Thyroid gland (tissue), 4 donors: ENCODE data around the gene OVAAL. TPM values are rescaled to one million over a fixed set of nuclear protein-coding genes. Genes with fewer than 3 reads are reported as not detected.
"Not testable (repeated sequence)": the region's sequence is repeated elsewhere in the genome, so short reads cannot be mapped to it uniquely, and the experiment has no call there.

Source experiments
- DNase-seq, 2 donors: peaks; one replicate each; pipeline ENCODE4 v3.0.0-alpha.2; 2019
- H3K27ac ChIP-seq, 3 donors: fragments of 200-600 bp; sonication (generic); 1 replicate in 2 of 3; 2 replicates in 1 of 3; pipeline ENCODE4 v1.5.1; 2016 to 2019; ENCODE audit warnings: mild to moderate bottlenecking in 1 of 3, moderate library complexity in 1 of 3
- H3K27me3 ChIP-seq: fragments of 200-600 bp; sonication (generic); one replicate; pipeline ENCODE4 v1.5.1; 2019
- H3K36me3 ChIP-seq, 2 donors: fragments of 200-600 bp; sonication (generic); one replicate each; pipeline ENCODE4 v1.5.1; 2016 to 2019
- H3K4me1 ChIP-seq, 2 donors: fragments of 200-600 bp; sonication (generic); one replicate each; pipeline ENCODE4 v1.5.1; 2017 to 2019
- H3K4me3 ChIP-seq, 3 donors: fragments of 200-600 bp; sonication (generic); replicated peaks in 1 of 3; 1 replicate in 2 of 3; 2 replicates in 1 of 3; pipeline ENCODE4 v1.5.1; 2016; ENCODE audit warnings: mild to moderate bottlenecking in 1 of 3
- H3K9me3 ChIP-seq: fragments of 200-600 bp; sonication (generic); one replicate; pipeline ENCODE4 v1.5.1; 2017
- POLR2A ChIP-seq, 2 donors: fragments of 450-650 bp; IDR thresholded peaks; one replicate each; pipeline ENCODE4 v1.6.1; 2017; ENCODE audit warnings: antibody characterized with exemption in 2 of 2, mild to moderate bottlenecking in 2 of 2, moderate library complexity in 1 of 2
- WGBS, 2 donors: methylation state at CpG; one replicate each; pipeline ENCODE4 v1.1.5; 2017; 5-methylcytosine and 5-hydroxymethylcytosine counted together
- intact Hi-C: fragments of 100-400 bp; cut with DNase I; formaldehyde crosslinking; loops from one replicate; pipeline ENCODE4 v1.15.1; 2023
- total RNA-seq, 4 donors: library from RNA; depleted of rRNA; stranded (reverse); fragments of >200 nt; gene quantifications; one replicate each; pipeline ENCODE4 v1.2.3, GENCODE V29; 2016
- TF ChIP-seq, protein P1 (sequence below), 6 experiments: fragments of 200-600 bp in 3 of 6; fragments of 450-650 bp in 3 of 6; sonication (generic) in 3 of 6; IDR thresholded peaks; one replicate each; pipeline ENCODE4 v1.5.1; 2016 to 2019; ENCODE audit warnings: antibody characterized with exemption in 6 of 6, mild to moderate bottlenecking in 2 of 6, inconsistent platforms in 1 of 6, moderate library complexity in 1 of 6

OVAAL gene
- total RNA-seq, 4 donors from 2014 or later, result not detected

GRCh38 chr1:180550241-180550640 is 8.5 kb upstream of the OVAAL start:
- Histone ChIP-seq H3K36me3 (no peaks in the 10 kb centered on the region), H3K9me3 (no peaks in the 10 kb centered on the region), H3K27ac (no peak overlapping the region), H3K4me3 (no peak overlapping the region), H3K4me1 (peaks cover 10 to 13% of the 10 kb centered on the region in 2 donors), H3K27me3 (no peaks in the 10 kb centered on the region)
- TF ChIP-seq, protein P1, sequence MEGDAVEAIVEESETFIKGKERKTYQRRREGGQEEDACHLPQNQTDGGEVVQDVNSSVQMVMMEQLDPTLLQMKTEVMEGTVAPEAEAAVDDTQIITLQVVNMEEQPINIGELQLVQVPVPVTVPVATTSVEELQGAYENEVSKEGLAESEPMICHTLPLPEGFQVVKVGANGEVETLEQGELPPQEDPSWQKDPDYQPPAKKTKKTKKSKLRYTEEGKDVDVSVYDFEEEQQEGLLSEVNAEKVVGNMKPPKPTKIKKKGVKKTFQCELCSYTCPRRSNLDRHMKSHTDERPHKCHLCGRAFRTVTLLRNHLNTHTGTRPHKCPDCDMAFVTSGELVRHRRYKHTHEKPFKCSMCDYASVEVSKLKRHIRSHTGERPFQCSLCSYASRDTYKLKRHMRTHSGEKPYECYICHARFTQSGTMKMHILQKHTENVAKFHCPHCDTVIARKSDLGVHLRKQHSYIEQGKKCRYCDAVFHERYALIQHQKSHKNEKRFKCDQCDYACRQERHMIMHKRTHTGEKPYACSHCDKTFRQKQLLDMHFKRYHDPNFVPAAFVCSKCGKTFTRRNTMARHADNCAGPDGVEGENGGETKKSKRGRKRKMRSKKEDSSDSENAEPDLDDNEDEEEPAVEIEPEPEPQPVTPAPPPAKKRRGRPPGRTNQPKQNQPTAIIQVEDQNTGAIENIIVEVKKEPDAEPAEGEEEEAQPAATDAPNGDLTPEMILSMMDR (IDR thresholded peaks at IDR 0.05), result no peak
- TF ChIP-seq POLR2A (IDR thresholded peaks at IDR 0.05), result no peak
- 89 to 94% methylated on average over 3 of the region's 3 CpGs for WGBS, 2 donors
- DNase-seq, result no peak
- intact Hi-C loops, result no loop called here

DNA sequence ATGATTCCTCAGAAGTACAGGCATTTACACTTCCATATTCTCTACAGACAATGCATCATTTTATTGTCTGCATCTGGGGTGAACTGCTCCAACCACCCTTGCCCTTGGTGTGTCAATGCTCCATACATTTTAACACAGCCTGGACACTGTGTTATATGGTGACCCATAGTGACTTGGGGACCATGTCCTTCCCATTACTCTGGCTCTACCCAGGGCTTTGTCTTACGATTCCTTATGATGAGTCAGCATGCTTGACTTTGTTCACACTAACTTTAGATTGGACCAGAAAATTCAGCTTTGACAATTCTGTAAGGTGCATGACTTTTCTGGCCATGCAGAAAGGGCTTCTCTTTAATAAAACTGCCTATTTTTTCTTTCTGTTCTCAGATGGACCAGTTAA is 6.8 kb upstream of the OVAAL start:
- no peaks in the 10 kb centered on the region for H3K27me3 ChIP-seq
- no peak overlapping the region for H3K4me3 ChIP-seq
- no peak for DNase-seq
- no peaks in the 10 kb centered on the region for H3K9me3 ChIP-seq
- TF ChIP-seq, protein P1 (IDR thresholded peaks at IDR 0.05), result no peak
- no peak for TF ChIP-seq POLR2A (IDR thresholded peaks at IDR 0.05)
- no peak overlapping the region for H3K27ac ChIP-seq
- intact Hi-C loops, result no loop called here
- no peaks in the 10 kb centered on the region for H3K36me3 ChIP-seq
- H3K4me1 ChIP-seq, result peaks cover 10 to 13% of the 10 kb centered on the region in 2 donors
- 85 to 96% methylated on average over 1 of the region's 1 CpG for WGBS, 2 donors

- H3K36me3 ChIP-seq, H3K9me3 ChIP-seq, H3K4me3 ChIP-seq, intact Hi-C loops, DNase-seq, H3K27me3 ChIP-seq, H3K27ac ChIP-seq: not testable (repeated sequence)
- 98 to 100% methylated on average over 2 of the region's 2 CpGs for WGBS, 2 donors
- H3K4me1 ChIP-seq, result peaks cover 10 to 13% of the 10 kb centered on the region in 2 donors
Observed at GRCh38 chr1:180553046-180553445, 5.7 kb upstream of the OVAAL start.

DNA sequence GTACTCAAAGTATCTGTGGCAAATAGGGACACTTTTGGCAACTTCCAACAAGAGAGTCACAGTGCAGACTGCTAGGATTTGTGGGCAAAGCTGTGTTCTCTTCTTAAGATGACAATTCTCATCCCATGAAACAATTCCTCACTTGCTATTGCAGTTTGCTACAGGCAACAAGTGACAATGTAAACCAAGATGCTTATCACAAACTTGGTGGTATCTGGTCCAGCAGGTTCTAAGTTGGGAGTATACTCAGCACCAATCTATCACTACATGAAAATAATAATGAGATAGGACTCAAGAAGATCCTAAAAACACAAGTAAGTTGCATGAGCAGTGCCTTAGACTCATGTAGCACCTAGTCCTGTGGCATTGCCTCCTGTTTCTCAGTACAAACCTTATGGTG is 3.4 kb upstream of the OVAAL start:
- Histone ChIP-seq H3K9me3 (no peaks in the 10 kb centered on the region), H3K27me3 (no peaks in the 10 kb centered on the region), H3K36me3 (no peaks in the 10 kb centered on the region), H3K4me1 (no peaks in the 10 kb centered on the region), H3K4me3 (no peak overlapping the region), H3K27ac (no peak overlapping the region)
- TF ChIP-seq POLR2A (IDR thresholded peaks at IDR 0.05), result no peak
- TF ChIP-seq, protein P1 (IDR thresholded peaks at IDR 0.05), result no peak
- intact Hi-C loops, result no loop called here
- DNase-seq, result no peak

GRCh38 chr1:180560200-180560867 is 1.6 kb downstream of the OVAAL start:
- intact Hi-C loops, result no loop called here
- no peak for TF ChIP-seq POLR2A (IDR thresholded peaks at IDR 0.05)
- TF ChIP-seq, protein P1 (IDR thresholded peaks at IDR 0.05), result no peak
- no peak overlapping the region for H3K27ac ChIP-seq
- 55 to 59% methylated on average over 3 of the region's 3 CpGs for WGBS, 2 donors
- no peaks in the 10 kb centered on the region for H3K9me3 ChIP-seq
- no peaks in the 10 kb centered on the region for H3K27me3 ChIP-seq
- H3K4me1 ChIP-seq, result no peaks in the 10 kb centered on the region
- no peak overlapping the region for H3K4me3 ChIP-seq
- H3K36me3 ChIP-seq, result no peaks in the 10 kb centered on the region
- DNase-seq, result no peak
